ENCODE measurements around the gene ZNF451. TPM values are rescaled to one million over a fixed set of nuclear protein-coding genes. Genes with fewer than 3 reads are reported as not detected.

ZNF451 gene
- total RNA-seq, 4 donors from 2014 or later, result 51.1 to 62.8 (median 59.2) TPM

DNA sequence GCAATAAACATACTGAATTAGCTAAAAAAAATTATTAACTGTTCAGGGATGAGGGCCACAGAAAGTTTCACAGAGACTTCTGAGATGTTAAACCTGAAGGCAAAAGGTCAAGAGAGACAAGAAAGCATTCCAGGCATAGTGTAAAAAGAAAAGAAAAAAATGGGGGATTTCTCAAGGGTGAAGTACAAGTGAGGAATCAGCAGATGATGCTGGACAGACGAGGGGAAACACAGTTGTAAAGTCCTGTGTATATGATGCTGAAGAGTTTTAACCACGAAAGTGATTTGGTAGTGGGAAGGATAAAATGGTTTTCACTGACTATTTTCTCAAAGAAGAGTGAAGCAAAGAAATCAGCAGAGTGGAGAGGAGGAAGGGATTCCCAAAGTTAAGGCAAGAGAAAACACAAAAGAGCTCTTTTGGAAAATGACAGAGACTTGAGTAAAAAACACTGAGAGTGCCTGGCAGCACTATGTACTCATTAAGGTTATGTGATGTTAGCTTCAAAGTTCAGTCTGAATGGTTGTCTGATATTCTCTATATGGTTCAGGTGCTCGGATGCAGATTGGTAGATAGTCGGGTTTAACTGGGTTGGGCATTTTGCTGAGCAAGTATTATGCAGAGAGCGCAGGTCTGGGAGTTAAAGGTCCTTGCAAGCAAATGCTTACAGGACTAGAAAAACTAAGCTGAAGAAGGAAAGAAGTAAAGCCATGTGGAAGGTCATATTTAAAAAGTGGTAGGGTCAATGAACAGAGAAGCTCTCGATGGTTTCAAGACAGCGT lies 115.8 kb downstream of the ZNF451 start:
- 76 to 79% methylated on average over 7 of the region's 7 CpGs for WGBS, 2 donors
- H3K4me3 ChIP-seq, result no peak overlapping the region
- H3K9me3 ChIP-seq, result no peaks in the 10 kb centered on the region
- H3K36me3 ChIP-seq, result no peaks in the 10 kb centered on the region
- no peak overlapping the region for H3K27ac ChIP-seq
- no peak for DNase-seq (ENCODE audit: low spot score in 2 of 2)
- H3K4me1 ChIP-seq, result peaks cover 0 to 3% (median 0%) of the 10 kb centered on the region in 4 donors
- TF ChIP-seq POLR2A (IDR thresholded peaks at IDR 0.05) (no peak), EP300 (IDR thresholded peaks at IDR 0.05) (no peak)
- TF ChIP-seq, protein P1, sequence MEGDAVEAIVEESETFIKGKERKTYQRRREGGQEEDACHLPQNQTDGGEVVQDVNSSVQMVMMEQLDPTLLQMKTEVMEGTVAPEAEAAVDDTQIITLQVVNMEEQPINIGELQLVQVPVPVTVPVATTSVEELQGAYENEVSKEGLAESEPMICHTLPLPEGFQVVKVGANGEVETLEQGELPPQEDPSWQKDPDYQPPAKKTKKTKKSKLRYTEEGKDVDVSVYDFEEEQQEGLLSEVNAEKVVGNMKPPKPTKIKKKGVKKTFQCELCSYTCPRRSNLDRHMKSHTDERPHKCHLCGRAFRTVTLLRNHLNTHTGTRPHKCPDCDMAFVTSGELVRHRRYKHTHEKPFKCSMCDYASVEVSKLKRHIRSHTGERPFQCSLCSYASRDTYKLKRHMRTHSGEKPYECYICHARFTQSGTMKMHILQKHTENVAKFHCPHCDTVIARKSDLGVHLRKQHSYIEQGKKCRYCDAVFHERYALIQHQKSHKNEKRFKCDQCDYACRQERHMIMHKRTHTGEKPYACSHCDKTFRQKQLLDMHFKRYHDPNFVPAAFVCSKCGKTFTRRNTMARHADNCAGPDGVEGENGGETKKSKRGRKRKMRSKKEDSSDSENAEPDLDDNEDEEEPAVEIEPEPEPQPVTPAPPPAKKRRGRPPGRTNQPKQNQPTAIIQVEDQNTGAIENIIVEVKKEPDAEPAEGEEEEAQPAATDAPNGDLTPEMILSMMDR (IDR thresholded peaks at IDR 0.05), result no peak
- no peaks in the 10 kb centered on the region for H3K27me3 ChIP-seq

DNA sequence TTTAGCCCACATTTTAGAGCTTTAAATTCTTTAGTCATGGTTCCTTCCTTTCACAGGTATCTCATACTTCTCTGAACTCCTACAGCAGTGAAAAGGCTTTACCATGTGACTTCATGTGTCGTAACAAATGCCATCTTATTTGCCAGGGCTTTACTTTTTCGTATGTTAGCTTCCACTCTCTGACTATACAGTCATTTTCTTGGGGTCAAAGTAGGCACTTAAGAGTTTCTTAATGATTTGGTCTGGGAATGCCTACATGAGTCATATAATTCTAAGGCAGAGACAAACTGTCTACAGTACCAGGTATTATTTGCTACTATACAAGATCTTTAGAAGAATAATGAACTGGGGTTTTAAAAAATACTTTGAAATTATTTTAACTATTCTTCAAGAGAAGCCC lies 117.2 kb downstream of the ZNF451 start:
- Histone ChIP-seq H3K4me1 (peaks cover 0 to 3% (median 0%) of the 10 kb centered on the region in 4 donors), H3K27ac (no peak overlapping the region), H3K27me3 (no peaks in the 10 kb centered on the region), H3K9me3 (no peaks in the 10 kb centered on the region), H3K4me3 (no peak overlapping the region), H3K36me3 (no peaks in the 10 kb centered on the region)
- WGBS, 2 donors, result 80 to 84% methylated on average over 2 of the region's 2 CpGs
- no peak for DNase-seq (ENCODE audit: low spot score in 2 of 2)
- TF ChIP-seq, protein P1 (IDR thresholded peaks at IDR 0.05), result no peak
- TF ChIP-seq EP300 (IDR thresholded peaks at IDR 0.05) (no peak), POLR2A (IDR thresholded peaks at IDR 0.05) (no peak)

DNA sequence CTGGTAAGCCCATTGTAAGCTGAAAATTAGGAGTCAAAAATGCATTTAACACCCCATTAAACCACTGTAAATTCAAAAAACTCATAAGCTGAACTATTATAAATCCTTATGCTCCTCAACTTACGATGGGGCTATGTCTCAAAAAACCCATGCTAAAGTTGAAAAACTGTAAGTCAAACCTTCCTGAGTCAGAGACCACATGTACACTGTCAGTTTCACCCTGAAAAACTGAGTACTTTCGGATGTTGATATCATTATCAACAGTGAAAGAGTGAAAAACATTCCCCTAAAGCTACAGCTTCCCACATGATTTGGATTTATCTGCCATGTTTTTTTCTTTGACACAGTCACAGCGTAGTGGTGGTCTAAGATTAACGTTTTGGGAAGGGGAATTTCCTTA lies 117.9 kb downstream of the ZNF451 start:
- H3K4me3 ChIP-seq, result no peak overlapping the region
- TF ChIP-seq, protein P1 (IDR thresholded peaks at IDR 0.05), result no peak
- TF ChIP-seq POLR2A (IDR thresholded peaks at IDR 0.05), result no peak
- no peak for TF ChIP-seq EP300 (IDR thresholded peaks at IDR 0.05)
- no peak for DNase-seq (ENCODE audit: low spot score in 2 of 2)
- no peaks in the 10 kb centered on the region for H3K9me3 ChIP-seq
- no peaks in the 10 kb centered on the region for H3K27me3 ChIP-seq
- WGBS, 2 donors, result 95 to 96% methylated on average over 4 of the region's 4 CpGs
- H3K36me3 ChIP-seq, result no peaks in the 10 kb centered on the region
- peaks cover 0 to 3% (median 0%) of the 10 kb centered on the region in 4 donors for H3K4me1 ChIP-seq
- no peak overlapping the region for H3K27ac ChIP-seq

DNA sequence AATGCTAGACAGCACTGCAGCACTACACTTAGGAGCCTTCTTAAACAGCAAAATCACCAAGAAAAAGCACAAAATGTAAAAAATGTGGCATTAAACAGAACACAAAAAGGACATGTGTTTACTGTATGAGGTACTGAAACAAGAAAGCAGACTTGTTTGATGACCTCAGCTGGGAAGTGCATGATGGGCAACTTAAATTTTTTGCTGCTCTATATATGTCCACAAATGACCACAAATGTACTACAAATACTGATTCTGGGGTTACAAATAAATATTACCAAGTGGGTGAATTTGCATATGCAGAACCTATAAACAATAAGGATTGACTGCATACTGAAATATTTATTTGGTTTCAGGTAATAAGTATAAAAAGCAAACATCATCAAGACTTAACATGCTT lies 119.0 kb downstream of the ZNF451 start:
- Histone ChIP-seq H3K4me3 (no peak overlapping the region), H3K27ac (no peak overlapping the region), H3K36me3 (no peaks in the 10 kb centered on the region), H3K9me3 (no peaks in the 10 kb centered on the region), H3K27me3 (no peaks in the 10 kb centered on the region), H3K4me1 (peaks cover 0 to 3% (median 0%) of the 10 kb centered on the region in 4 donors)
- DNase-seq (ENCODE audit: low spot score in 2 of 2), result no peak
- TF ChIP-seq, protein P1 (IDR thresholded peaks at IDR 0.05), result no peak
- no peak for TF ChIP-seq POLR2A (IDR thresholded peaks at IDR 0.05)

DNA sequence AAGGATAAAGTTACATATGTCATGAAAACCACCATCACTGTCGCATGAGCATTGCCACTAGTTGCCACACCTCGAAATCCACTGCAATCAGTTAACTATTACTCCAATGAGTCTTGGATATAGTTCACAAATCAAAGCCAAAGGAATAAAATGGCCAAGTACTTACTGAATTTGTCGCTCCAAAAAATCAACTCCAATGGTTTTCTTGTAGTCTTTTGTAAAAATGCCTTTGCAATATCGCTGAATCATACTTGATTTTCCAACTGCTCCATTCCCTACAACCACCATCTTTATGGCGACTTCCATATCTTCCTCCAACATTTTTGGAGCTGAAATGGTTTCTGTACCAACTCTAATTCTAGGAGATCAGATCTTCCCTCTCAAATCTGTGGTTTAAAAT lies 120.1 kb downstream of the ZNF451 start:
- Histone ChIP-seq H3K27me3 (no peaks in the 10 kb centered on the region), H3K36me3 (no peaks in the 10 kb centered on the region), H3K27ac (no peak overlapping the region), H3K4me1 (peaks cover 0 to 3% (median 0%) of the 10 kb centered on the region in 4 donors), H3K9me3 (no peaks in the 10 kb centered on the region), H3K4me3 (no peak overlapping the region)
- no peak for DNase-seq (ENCODE audit: low spot score in 2 of 2)
- TF ChIP-seq, protein P1 (IDR thresholded peaks at IDR 0.05), result no peak
- TF ChIP-seq EP300 (IDR thresholded peaks at IDR 0.05), result no peak
- 85 to 92% methylated on average over 5 of the region's 5 CpGs for WGBS, 2 donors

All from tibial nerve (tissue), 4 donors.